ENCODE data around the gene DUSP23. TPM values are rescaled to one million over a fixed set of nuclear protein-coding genes. Genes with fewer than 3 reads are reported as not detected.

DUSP23 gene
- total RNA-seq, 1 donor from 2014 or later, result 54.8 TPM

DNA sequence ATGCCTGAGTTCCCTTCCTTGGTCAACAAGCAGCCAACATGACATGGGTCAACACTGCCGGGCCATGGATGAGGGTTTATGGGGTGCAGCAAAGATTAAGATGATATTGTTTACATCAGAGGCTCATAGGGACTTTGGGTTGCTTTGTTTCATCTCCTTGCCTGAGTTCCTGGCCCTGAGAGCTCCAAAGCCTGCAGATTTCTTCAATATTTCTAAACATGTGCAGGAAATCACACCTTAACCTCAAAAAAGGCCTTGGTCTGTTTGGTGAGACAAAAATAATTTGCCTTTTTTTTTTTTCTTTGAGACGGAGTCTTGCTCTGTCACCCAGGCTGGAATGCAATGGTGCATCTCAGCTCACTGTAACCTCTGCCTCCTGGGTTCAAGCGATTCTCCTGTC is 46.8 kb downstream of the DUSP23 start:
- no peak for DNase-seq (ENCODE audit: low spot score)

DNA sequence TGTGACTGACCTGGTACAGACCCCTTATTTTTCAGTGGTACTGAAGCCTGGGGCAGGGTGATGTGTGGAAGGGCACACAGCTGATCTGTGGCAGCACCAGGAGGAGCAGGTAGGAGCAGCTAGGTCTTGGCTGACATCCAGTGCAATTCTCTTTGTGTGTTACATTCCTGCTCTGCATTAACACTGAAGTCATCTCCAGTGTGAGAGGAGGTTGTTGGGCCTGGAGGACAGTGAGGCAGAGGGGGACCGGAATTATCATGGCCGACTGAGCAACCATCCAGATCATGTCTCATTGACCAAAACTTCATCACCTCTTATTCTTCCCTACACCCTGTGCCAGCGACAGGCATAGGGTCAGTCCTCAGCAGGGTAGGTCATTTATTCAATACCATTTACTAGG is 47.4 kb downstream of the DUSP23 start:
- DNase-seq (ENCODE audit: low spot score), result no peak

DNA sequence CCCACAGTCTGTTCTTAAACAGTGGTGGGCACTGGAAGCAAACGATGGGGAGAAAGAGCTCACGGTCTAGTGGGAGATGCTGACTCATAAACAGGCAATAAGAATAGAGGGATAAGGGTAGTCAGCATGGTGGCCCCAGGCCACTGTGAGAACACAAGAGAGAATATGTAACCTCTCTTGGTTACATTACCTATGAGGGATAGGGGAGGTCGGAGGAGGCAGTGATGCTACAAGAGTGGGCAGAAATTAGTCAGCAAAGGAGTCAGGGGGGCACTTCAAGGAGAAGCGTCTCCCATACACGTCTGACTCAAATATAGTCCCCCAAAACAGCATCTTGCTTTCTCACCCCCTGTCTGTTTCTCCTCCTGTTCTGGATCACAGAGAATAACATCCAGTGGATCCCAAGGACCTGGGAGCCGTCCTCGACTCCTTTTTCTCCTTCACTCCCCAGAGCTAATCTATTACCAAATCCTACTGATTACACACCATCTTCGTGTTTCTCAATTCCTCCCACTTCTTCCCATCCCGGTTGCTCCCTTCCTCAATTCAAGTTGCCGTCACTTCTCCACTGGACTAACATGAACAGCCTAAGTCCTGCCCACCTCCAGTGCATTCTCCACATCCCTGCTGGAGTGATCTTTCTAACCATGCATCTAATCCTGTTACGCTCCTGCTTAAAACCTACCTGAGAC is 48.0 kb downstream of the DUSP23 start:
- DNase-seq (ENCODE audit: low spot score), result no peak

DNA sequence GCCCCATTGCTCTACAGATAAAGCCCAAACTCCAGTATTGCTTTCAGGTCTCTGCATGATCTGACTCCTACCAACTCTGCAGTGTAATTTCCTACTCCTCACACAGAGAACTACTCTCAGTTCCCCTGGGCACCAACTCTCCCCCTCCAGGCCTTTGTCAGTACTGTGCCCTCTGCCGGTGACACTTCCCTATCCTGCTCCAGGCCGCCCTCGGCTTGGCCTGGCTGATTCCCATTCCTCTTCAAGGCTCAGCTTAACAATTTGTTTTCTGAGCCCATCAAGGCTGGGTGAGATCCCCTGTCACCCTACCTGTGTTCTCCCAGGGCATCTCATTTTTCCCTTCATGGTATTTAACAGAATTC is 48.5 kb downstream of the DUSP23 start:
- DNase-seq (ENCODE audit: low spot score), result no peak

DNA sequence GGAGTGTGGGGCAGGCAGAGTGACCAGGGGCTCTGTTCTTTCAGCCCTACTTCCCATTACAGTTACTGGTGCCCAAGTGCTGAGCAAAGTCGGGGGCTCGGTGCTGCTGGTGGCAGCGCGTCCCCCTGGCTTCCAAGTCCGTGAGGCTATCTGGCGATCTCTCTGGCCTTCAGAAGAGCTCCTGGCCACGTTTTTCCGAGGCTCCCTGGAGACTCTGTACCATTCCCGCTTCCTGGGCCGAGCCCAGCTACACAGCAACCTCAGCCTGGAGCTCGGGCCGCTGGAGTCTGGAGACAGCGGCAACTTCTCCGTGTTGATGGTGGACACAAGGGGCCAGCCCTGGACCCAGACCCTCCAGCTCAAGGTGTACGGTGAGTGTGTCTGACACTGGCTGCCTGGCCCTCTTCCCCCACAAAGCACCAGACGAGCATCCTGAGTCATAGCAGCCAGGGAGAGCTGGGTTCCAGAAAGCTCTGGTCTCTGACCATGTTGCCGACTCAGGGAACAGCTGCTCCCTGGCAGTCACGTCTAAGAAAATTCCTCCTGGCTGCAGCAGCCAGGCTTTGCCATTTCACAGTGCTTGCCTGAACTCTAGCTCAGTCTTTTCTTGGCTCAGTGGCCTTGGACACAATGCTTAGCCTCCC is 49.2 kb downstream of the DUSP23 start:
- DNase-seq (ENCODE audit: low spot score), result no peak

GRCh38 chr1:159830722-159831121 is 50.0 kb downstream of the DUSP23 start:
- no peak for DNase-seq (ENCODE audit: low spot score)

GRCh38 chr1:159831412-159832141 is 50.8 kb downstream of the DUSP23 start:
- DNase-seq (ENCODE audit: low spot score), result no peak

Other genes starting within 250 kb of the DUSP23 start
- gene OR10J5, start 245.0 kb upstream of the DUSP23 start, total RNA-seq, result not detected
- gene APCS, start 193.1 kb upstream of the DUSP23 start, total RNA-seq, result not detected
- not detected for gene CRP, start 66.4 kb upstream of the DUSP23 start, total RNA-seq
- not detected for gene FCRL6, start 21.4 kb downstream of the DUSP23 start, total RNA-seq
- gene SLAMF8, start 45.9 kb downstream of the DUSP23 start, total RNA-seq, result 11.3 TPM
- not detected for gene VSIG8, start 81.7 kb downstream of the DUSP23 start, total RNA-seq
- gene CFAP45, start 119.2 kb downstream of the DUSP23 start, total RNA-seq, result 0.64 TPM
- gene TAGLN2, start 144.5 kb downstream of the DUSP23 start, total RNA-seq, result 314 TPM
- gene IGSF9, start 164.7 kb downstream of the DUSP23 start, total RNA-seq, result 0.13 TPM
- gene SLAMF9, start 173.3 kb downstream of the DUSP23 start, total RNA-seq, result not detected